ENCODE results near the gene FNDC10.

Gene FNDC10

GRCh38 chr1:1606232-1606631 lies 6.3 kb upstream of the FNDC10 start:
- H3K4me3 ChIP-seq (ENCODE audit: low read length): no peak overlapping the region

GRCh38 chr1:1605724-1606123 lies 5.8 kb upstream of the FNDC10 start:
- no peaks in the 10 kb centered on the region for H3K9me3 ChIP-seq (ENCODE audit: control insufficient read depth, low read length)
- no peak overlapping the region for H3K9ac ChIP-seq (ENCODE audit: low read length)
- H3K4me1 ChIP-seq (ENCODE audit: control insufficient read depth, insufficient read depth, low read length): no peaks in the 10 kb centered on the region
- no peak overlapping the region for H3K4me3 ChIP-seq (ENCODE audit: low read length)
- H3K27me3 ChIP-seq (ENCODE audit: control insufficient read depth, insufficient read depth, low read length): peaks cover 14% of the 10 kb centered on the region
- no peaks in the 10 kb centered on the region for H3K36me3 ChIP-seq (ENCODE audit: control insufficient read depth, insufficient read depth, low read length)

More at GRCh38 chr1:1606232-1606631, 6.3 kb upstream of the FNDC10 start:
- H3K27me3 ChIP-seq (ENCODE audit: control insufficient read depth, insufficient read depth, low read length): peaks cover 9% of the 10 kb centered on the region
- H3K4me1 ChIP-seq (ENCODE audit: control insufficient read depth, insufficient read depth, low read length): no peaks in the 10 kb centered on the region
- no peaks in the 10 kb centered on the region for H3K36me3 ChIP-seq (ENCODE audit: control insufficient read depth, insufficient read depth, low read length)
- no peaks in the 10 kb centered on the region for H3K9me3 ChIP-seq (ENCODE audit: control insufficient read depth, low read length)
- H3K9ac ChIP-seq (ENCODE audit: low read length): no peak overlapping the region

- H3K9me3 ChIP-seq (ENCODE audit: control insufficient read depth, low read length): no peaks in the 10 kb centered on the region
- H3K36me3 ChIP-seq (ENCODE audit: control insufficient read depth, insufficient read depth, low read length): no peaks in the 10 kb centered on the region
- H3K9ac ChIP-seq (ENCODE audit: low read length): no peak overlapping the region
- no peak overlapping the region for H3K4me3 ChIP-seq (ENCODE audit: low read length)
- H3K27me3 ChIP-seq (ENCODE audit: control insufficient read depth, insufficient read depth, low read length): peaks cover 18% of the 10 kb centered on the region
- H3K4me1 ChIP-seq (ENCODE audit: control insufficient read depth, insufficient read depth, low read length): no peaks in the 10 kb centered on the region
Measured at GRCh38 chr1:1605034-1605591, 5.2 kb upstream of the FNDC10 start.

- no peaks in the 10 kb centered on the region for H3K36me3 ChIP-seq (ENCODE audit: control insufficient read depth, insufficient read depth, low read length)
- H3K9ac ChIP-seq (ENCODE audit: low read length): no peak overlapping the region
- H3K9me3 ChIP-seq (ENCODE audit: control insufficient read depth, low read length): no peaks in the 10 kb centered on the region
- H3K4me3 ChIP-seq (ENCODE audit: low read length): no peak overlapping the region
- H3K27me3 ChIP-seq (ENCODE audit: control insufficient read depth, insufficient read depth, low read length): peaks cover 18% of the 10 kb centered on the region
- H3K4me1 ChIP-seq (ENCODE audit: control insufficient read depth, insufficient read depth, low read length): no peaks in the 10 kb centered on the region
Measured at GRCh38 chr1:1604374-1605033, 4.6 kb upstream of the FNDC10 start.

- H3K4me3 ChIP-seq (ENCODE audit: low read length): no peak overlapping the region
- H3K27me3 ChIP-seq (ENCODE audit: control insufficient read depth, insufficient read depth, low read length): peaks cover 24% of the 10 kb centered on the region
- peaks cover 4% of the 10 kb centered on the region for H3K4me1 ChIP-seq (ENCODE audit: control insufficient read depth, insufficient read depth, low read length)
- no peaks in the 10 kb centered on the region for H3K36me3 ChIP-seq (ENCODE audit: control insufficient read depth, insufficient read depth, low read length)
- H3K9ac ChIP-seq (ENCODE audit: low read length): no peak overlapping the region
- H3K9me3 ChIP-seq (ENCODE audit: control insufficient read depth, low read length): no peaks in the 10 kb centered on the region
Measured at GRCh38 chr1:1603671-1604373, 3.9 kb upstream of the FNDC10 start.

- Histone ChIP-seq H3K27me3 (ENCODE audit: control insufficient read depth, insufficient read depth, low read length) (peaks cover 31% of the 10 kb centered on the region), H3K4me1 (ENCODE audit: control insufficient read depth, insufficient read depth, low read length) (peaks cover 4% of the 10 kb centered on the region), H3K9ac (ENCODE audit: low read length) (no peak overlapping the region), H3K4me3 (ENCODE audit: low read length) (no peak overlapping the region), H3K36me3 (ENCODE audit: control insufficient read depth, insufficient read depth, low read length) (no peaks in the 10 kb centered on the region), H3K9me3 (ENCODE audit: control insufficient read depth, low read length) (no peaks in the 10 kb centered on the region)
Measured at GRCh38 chr1:1602968-1603506, 3.1 kb upstream of the FNDC10 start.

GRCh38 chr1:1602304-1602967 lies 2.5 kb upstream of the FNDC10 start:
- peaks cover 36% of the 10 kb centered on the region for H3K27me3 ChIP-seq (ENCODE audit: control insufficient read depth, insufficient read depth, low read length)
- H3K9me3 ChIP-seq (ENCODE audit: control insufficient read depth, low read length): no peaks in the 10 kb centered on the region
- no peak overlapping the region for H3K4me3 ChIP-seq (ENCODE audit: low read length)
- no peak overlapping the region for H3K9ac ChIP-seq (ENCODE audit: low read length)
- peaks cover 6% of the 10 kb centered on the region for H3K4me1 ChIP-seq (ENCODE audit: control insufficient read depth, insufficient read depth, low read length)
- no peaks in the 10 kb centered on the region for H3K36me3 ChIP-seq (ENCODE audit: control insufficient read depth, insufficient read depth, low read length)

GRCh38 chr1:1601564-1602303 lies 1.8 kb upstream of the FNDC10 start:
- Histone ChIP-seq H3K9me3 (ENCODE audit: control insufficient read depth, low read length) (no peaks in the 10 kb centered on the region), H3K36me3 (ENCODE audit: control insufficient read depth, insufficient read depth, low read length) (no peaks in the 10 kb centered on the region), H3K4me3 (ENCODE audit: low read length) (no peak overlapping the region), H3K9ac (ENCODE audit: low read length) (no peak overlapping the region), H3K27me3 (ENCODE audit: control insufficient read depth, insufficient read depth, low read length) (peaks cover 40% of the 10 kb centered on the region), H3K4me1 (ENCODE audit: control insufficient read depth, insufficient read depth, low read length) (peaks cover 7% of the 10 kb centered on the region)

- Histone ChIP-seq H3K4me3 (ENCODE audit: low read length) (no peak overlapping the region), H3K4me1 (ENCODE audit: control insufficient read depth, insufficient read depth, low read length) (peaks cover 7% of the 10 kb centered on the region), H3K27me3 (ENCODE audit: control insufficient read depth, insufficient read depth, low read length) (peaks cover 47% of the 10 kb centered on the region), H3K36me3 (ENCODE audit: control insufficient read depth, insufficient read depth, low read length) (no peaks in the 10 kb centered on the region), H3K9ac (ENCODE audit: low read length) (no peak overlapping the region), H3K9me3 (ENCODE audit: control insufficient read depth, low read length) (no peaks in the 10 kb centered on the region)
Measured at GRCh38 chr1:1600861-1601563, 1.1 kb upstream of the FNDC10 start.

GRCh38 chr1:1599030-1599934 lies 653 bp downstream of the FNDC10 start:
- no peaks in the 10 kb centered on the region for H3K9me3 ChIP-seq (ENCODE audit: control insufficient read depth, low read length)
- no peak overlapping the region for H3K9ac ChIP-seq (ENCODE audit: low read length)
- H3K4me3 ChIP-seq (ENCODE audit: low read length): no peak overlapping the region
- H3K4me1 ChIP-seq (ENCODE audit: control insufficient read depth, insufficient read depth, low read length): peaks cover 7% of the 10 kb centered on the region
- no peaks in the 10 kb centered on the region for H3K36me3 ChIP-seq (ENCODE audit: control insufficient read depth, insufficient read depth, low read length)
- peaks cover 56% of the 10 kb centered on the region for H3K27me3 ChIP-seq (ENCODE audit: control insufficient read depth, insufficient read depth, low read length)

Data from mucosa of stomach (tissue), 1 donor.